Mesenchymal stem cell (in vitro differentiated cells and primary cell): Measurements from ENCODE around the gene MYCBPAP.
A peak's percentile ranks its signal among the peaks of the same experiment; 100 is the strongest.

Experiments
- DNase-seq: peaks from one replicate; pipeline ENCODE4 v3.0.0-alpha.2; 2013
- H2AFZ ChIP-seq: one replicate; pipeline ENCODE4 v1.6.1; 2013; ENCODE audit warnings: low read depth, mild to moderate bottlenecking, control low read depth, inconsistent platforms, low read length, moderate library complexity
- H2AK5ac ChIP-seq: 2 replicates; pipeline ENCODE4 v1.6.1; 2013; ENCODE audit warnings: low read length, moderate library complexity, mild to moderate bottlenecking, inconsistent platforms; ENCODE audit not compliant: severe bottlenecking
- H2BK120ac ChIP-seq: one replicate; pipeline ENCODE4 v1.6.1; 2013; ENCODE audit warnings: low read depth, mild to moderate bottlenecking, inconsistent platforms, low read length, moderate library complexity
- H2BK12ac ChIP-seq, 2 experiments: one replicate each; pipeline ENCODE4 v1.6.1; 2013; ENCODE audit warnings: inconsistent platforms in 2 of 2, low read length in 2 of 2, mild to moderate bottlenecking in 2 of 2, moderate library complexity in 2 of 2, control low read depth in 1 of 2
- H2BK15ac ChIP-seq: one replicate; pipeline ENCODE4 v1.6.1; 2013; ENCODE audit warnings: mild to moderate bottlenecking, low read depth, inconsistent platforms; ENCODE audit not compliant: poor library complexity, severe bottlenecking
- H2BK5ac ChIP-seq: 2 replicates; pipeline ENCODE4 v1.6.1; 2013; ENCODE audit warnings: low read depth, mild to moderate bottlenecking, low read length, control low read depth, inconsistent platforms; ENCODE audit not compliant: poor library complexity, severe bottlenecking
- H3K14ac ChIP-seq, 2 experiments: one replicate each; pipeline ENCODE4 v1.6.1; 2013; ENCODE audit warnings: inconsistent platforms in 2 of 2, low read length in 2 of 2, control low read depth in 1 of 2, mild to moderate bottlenecking in 1 of 2, moderate library complexity in 1 of 2
- H3K18ac ChIP-seq, 2 experiments: one replicate each; pipeline ENCODE4 v1.6.1; 2013; ENCODE audit warnings: inconsistent platforms in 2 of 2, low read length in 2 of 2, control low read depth in 1 of 2, low read depth in 1 of 2, mild to moderate bottlenecking in 1 of 2
- H3K23ac ChIP-seq, 2 experiments: one replicate each; pipeline ENCODE4 v1.6.1; 2013; ENCODE audit warnings: inconsistent platforms in 2 of 2, low read length in 2 of 2, mild to moderate bottlenecking in 2 of 2, moderate library complexity in 2 of 2, control low read depth in 1 of 2
- H3K27ac ChIP-seq: 2 replicates; pipeline ENCODE4 v1.5.1; 2013; ENCODE audit warnings: mild to moderate bottlenecking, moderate library complexity, low read length, control low read depth, inconsistent platforms; ENCODE audit not compliant: poor library complexity, severe bottlenecking
- H3K27me3 ChIP-seq, 2 experiments: 2 replicates each; pipeline versions ENCODE4 v1.6.1 to v1.7.0; 2013; ENCODE audit warnings: low read length in 2 of 2, mild to moderate bottlenecking in 2 of 2, moderate library complexity in 2 of 2, control low read depth in 1 of 2, inconsistent platforms in 1 of 2; ENCODE audit not compliant: control insufficient read depth in 1 of 2, insufficient read depth in 1 of 2
- H3K36me3 ChIP-seq, 2 experiments: 2 replicates each; pipeline versions ENCODE4 v1.6.1 to v1.7.0; 2013; ENCODE audit warnings: low read length in 2 of 2, control low read depth in 1 of 2, inconsistent platforms in 1 of 2, low read depth in 1 of 2, mild to moderate bottlenecking in 1 of 2; ENCODE audit not compliant: insufficient read depth in 2 of 2, control insufficient read depth in 1 of 2
- H3K4ac ChIP-seq, 2 experiments: one replicate each; pipeline ENCODE4 v1.6.1; 2013; ENCODE audit warnings: inconsistent platforms in 2 of 2, low read length in 2 of 2, mild to moderate bottlenecking in 2 of 2, moderate library complexity in 2 of 2, control low read depth in 1 of 2, low read depth in 1 of 2
- H3K4me1 ChIP-seq: 2 replicates; pipeline ENCODE4 v1.6.1; 2013; ENCODE audit warnings: low read depth, low read length, control low read depth; ENCODE audit not compliant: control insufficient read depth, insufficient read depth
- H3K4me2 ChIP-seq: 2 replicates; pipeline ENCODE4 v1.6.1; 2013; ENCODE audit warnings: low read length, mild to moderate bottlenecking, inconsistent platforms; ENCODE audit not compliant: poor library complexity, severe bottlenecking
- H3K4me3 ChIP-seq, 2 experiments: 2 replicates each; pipeline versions ENCODE4 v1.5.1 to v1.7.0; 2013; ENCODE audit warnings: low read length in 2 of 2, mild to moderate bottlenecking in 2 of 2, control low read depth in 1 of 2, low read depth in 1 of 2; ENCODE audit not compliant: insufficient read depth in 1 of 2
- H3K79me1 ChIP-seq: replicated peaks from 2 replicates; pipeline ENCODE4 v1.6.1; 2013; ENCODE audit warnings: mild to moderate bottlenecking, control low read depth, low read length, inconsistent platforms; ENCODE audit not compliant: poor library complexity, severe bottlenecking
- H3K9ac ChIP-seq: 2 replicates; pipeline ENCODE4 v1.7.0; 2013; ENCODE audit warnings: mild to moderate bottlenecking, low read length, moderate library complexity
- H3K9me3 ChIP-seq: 2 replicates; pipeline ENCODE4 v1.7.0; 2013; ENCODE audit warnings: mild to moderate bottlenecking, low read length; ENCODE audit not compliant: control insufficient read depth
- H4K8ac ChIP-seq: one replicate; pipeline ENCODE4 v1.6.1; 2013; ENCODE audit warnings: inconsistent platforms, mild to moderate bottlenecking, low read length, moderate library complexity
- H4K91ac ChIP-seq: one replicate; pipeline ENCODE4 v1.6.1; 2013; ENCODE audit warnings: mild to moderate bottlenecking, low read length, inconsistent platforms
- WGBS: methylation state at CpG from one replicate; pipeline ENCODE4 v1.1.7; 2013; ENCODE audit warnings: mixed read lengths; 5-methylcytosine and 5-hydroxymethylcytosine counted together

MYCBPAP gene

DNA sequence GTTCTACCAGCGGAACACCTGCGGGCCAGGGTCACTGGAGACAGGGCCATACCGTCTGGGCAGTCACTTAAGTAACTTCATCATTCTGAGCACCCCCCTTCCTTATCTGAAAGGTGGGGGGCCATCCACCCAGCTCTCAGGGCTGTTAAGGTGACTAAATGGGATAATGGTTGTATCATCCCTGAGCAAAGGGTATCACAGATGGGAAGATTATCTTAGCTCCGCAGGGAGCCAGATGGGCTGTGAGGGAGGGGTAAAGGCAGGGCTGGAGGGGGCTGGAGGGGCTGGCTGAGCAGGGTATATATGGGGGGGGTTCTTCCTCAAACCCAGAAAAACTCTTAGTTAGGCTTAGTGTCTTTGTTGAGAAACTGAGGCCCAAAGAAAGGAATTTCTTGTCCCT is 49.4 kb downstream of the MYCBPAP start:
- Histone ChIP-seq H3K9ac (no peak overlapping the region), H4K8ac (no peak overlapping the region), H2BK120ac (no peak overlapping the region), H3K4me2 (no peak overlapping the region), H3K4me3 (no peak overlapping the region), H2BK15ac (no peak overlapping the region), H2BK5ac (no peak overlapping the region), H3K23ac (no peak overlapping the region), H3K4me1 (peaks cover 32% of the 10 kb centered on the region), H3K18ac (no peak overlapping the region), H3K27ac (no peak overlapping the region), H3K36me3 (peaks cover 27 to 41% of the 10 kb centered on the region in 2 experiments), H3K14ac (no peak overlapping the region), H2AFZ (no peak overlapping the region), H3K79me1 (peaks cover 8% of the 10 kb centered on the region), H4K91ac (no peak overlapping the region), H3K4ac (no peak overlapping the region), H3K27me3 (peaks cover 25 to 38% of the 10 kb centered on the region in 2 experiments), H2BK12ac (no peak overlapping the region), H2AK5ac (no peak overlapping the region), H3K9me3 (no peaks in the 10 kb centered on the region)
- no peak for DNase-seq
- 93% methylated on average over 4 of the region's 4 CpGs for WGBS

DNA sequence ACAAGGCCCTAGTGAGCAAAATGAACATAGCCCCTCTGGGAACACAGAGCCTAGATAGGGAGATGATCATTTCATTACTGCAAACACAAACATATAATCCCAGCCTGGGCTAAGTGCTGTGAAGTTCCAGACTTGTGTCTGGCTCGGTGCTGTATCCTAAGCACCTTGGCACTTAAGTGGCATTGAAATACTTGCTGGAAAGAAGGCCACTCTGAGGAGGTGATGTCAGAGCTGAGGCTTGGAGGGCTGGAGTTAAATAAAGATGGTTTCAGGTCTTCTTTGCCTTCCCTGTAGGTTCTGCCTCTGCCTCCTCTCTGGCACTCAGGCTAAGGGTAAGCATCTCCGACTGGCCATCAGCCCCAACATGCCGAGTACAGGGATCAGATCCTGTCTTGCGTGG is 49.9 kb downstream of the MYCBPAP start:
- Histone ChIP-seq H2AFZ (no peak overlapping the region), H3K4me3 (no peak overlapping the region), H3K9me3 (no peaks in the 10 kb centered on the region), H3K4me1 (peaks cover 33% of the 10 kb centered on the region), H3K18ac (no peak overlapping the region), H3K4ac (no peak overlapping the region), H4K91ac (no peak overlapping the region), H2AK5ac (no peak overlapping the region), H3K36me3 (peaks cover 23 to 41% of the 10 kb centered on the region in 2 experiments), H2BK120ac (no peak overlapping the region), H4K8ac (no peak overlapping the region), H3K4me2 (no peak overlapping the region), H2BK15ac (no peak overlapping the region), H3K27ac (no peak overlapping the region), H3K23ac (no peak overlapping the region), H3K9ac (no peak overlapping the region), H3K79me1 (peaks cover 8% of the 10 kb centered on the region), H2BK12ac (no peak overlapping the region), H2BK5ac (no peak overlapping the region), H3K14ac (no peak overlapping the region), H3K27me3 (peaks cover 30 to 42% of the 10 kb centered on the region in 2 experiments)
- WGBS: 83% methylated on average over 4 of the region's 4 CpGs
- DNase-seq: no peak

DNA sequence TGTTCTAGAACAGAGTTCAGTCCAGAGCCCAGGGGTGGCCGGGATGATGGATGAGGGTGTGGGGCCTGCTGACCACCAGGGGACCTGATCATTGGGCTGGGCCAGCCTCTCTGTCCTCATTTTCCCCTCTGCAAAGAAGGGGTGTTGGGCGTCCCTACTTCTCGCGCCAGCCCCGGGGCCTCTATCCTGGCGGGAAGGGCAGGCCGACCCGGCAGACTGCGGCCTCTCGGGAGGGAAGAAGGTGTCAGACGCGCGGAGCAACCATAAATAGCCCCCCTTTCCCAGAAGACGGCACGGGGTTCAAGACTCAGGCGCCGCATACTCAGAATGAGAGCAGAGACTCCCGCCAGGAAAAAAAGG is 50.3 kb downstream of the MYCBPAP start:
- H4K8ac ChIP-seq: no peak overlapping the region

DNA sequence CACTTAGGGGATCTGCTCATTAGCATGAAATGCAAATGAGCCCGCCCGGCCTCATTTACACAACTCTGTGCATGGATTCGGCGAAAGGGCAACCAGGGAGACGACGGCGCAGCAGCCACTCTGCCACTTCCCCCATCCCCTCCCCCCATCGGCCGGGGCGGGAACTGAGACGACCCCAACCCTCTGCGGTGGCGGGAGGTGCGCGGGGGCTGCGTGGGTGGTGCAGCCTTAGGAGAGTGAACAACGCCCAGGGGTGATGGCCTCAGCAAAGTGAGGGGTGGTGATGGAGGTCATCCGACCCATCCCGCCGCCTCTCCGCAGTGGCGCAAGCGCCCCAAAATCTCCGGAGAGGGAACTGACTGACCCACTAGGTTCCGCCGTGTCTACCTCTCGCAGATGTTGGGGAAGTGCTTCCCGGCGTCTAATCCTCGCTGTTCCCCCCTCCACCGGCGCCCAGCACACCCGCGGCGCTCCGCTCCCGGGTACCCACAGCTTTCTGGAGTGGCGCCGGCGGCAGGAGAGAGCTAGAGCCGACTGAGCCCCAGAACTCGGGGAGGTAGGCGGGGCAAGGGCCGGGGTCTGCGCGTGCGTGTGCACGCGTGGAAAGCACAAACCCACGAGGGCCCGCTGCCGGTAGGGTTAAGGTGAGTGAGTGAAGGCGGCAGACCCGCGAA is 50.8 kb downstream of the MYCBPAP start:
- no peak overlapping the region for H3K14ac ChIP-seq
- peak overlapping the region; percentile 57 for H3K9ac ChIP-seq
- H2AFZ ChIP-seq: no peak overlapping the region
- no peak overlapping the region for H3K23ac ChIP-seq
- H2BK5ac ChIP-seq: no peak overlapping the region
- H4K8ac ChIP-seq: no peak overlapping the region
- H3K18ac ChIP-seq: no peak overlapping the region
- no peak overlapping the region for H3K27ac ChIP-seq
- no peak overlapping the region for H4K91ac ChIP-seq
- no peak overlapping the region for H3K4ac ChIP-seq
- peaks cover 6% of the 10 kb centered on the region for H3K79me1 ChIP-seq
- no peak for DNase-seq
- H3K27me3 ChIP-seq: peaks cover 33 to 52% of the 10 kb centered on the region in 2 experiments
- WGBS: 2% methylated on average over 36 of the region's 55 CpGs
- no peak overlapping the region for H2BK120ac ChIP-seq
- H3K4me1 ChIP-seq: peaks cover 33% of the 10 kb centered on the region
- no peaks in the 10 kb centered on the region for H3K9me3 ChIP-seq
- H2BK12ac ChIP-seq: peak overlapping the region in 1 of 2 experiments; percentile 11
- H3K36me3 ChIP-seq: peaks cover 23 to 32% of the 10 kb centered on the region in 2 experiments
- H3K4me2 ChIP-seq: peak overlapping the region; percentile 76
- H3K4me3 ChIP-seq: peak overlapping the region; percentile 30 to 76
- H2AK5ac ChIP-seq: no peak overlapping the region
- no peak overlapping the region for H2BK15ac ChIP-seq

More for the DNA sequence above, 50.3 kb downstream of the MYCBPAP start:
- no peak overlapping the region for H3K4me2 ChIP-seq
- no peak overlapping the region for H2AFZ ChIP-seq
- no peak overlapping the region for H3K27ac ChIP-seq
- no peak overlapping the region for H3K23ac ChIP-seq
- WGBS: 11% methylated on average over 18 of the region's 18 CpGs
- peaks cover 23 to 37% of the 10 kb centered on the region in 2 experiments for H3K36me3 ChIP-seq
- H3K18ac ChIP-seq: no peak overlapping the region
- H2BK5ac ChIP-seq: no peak overlapping the region
- H3K79me1 ChIP-seq: peaks cover 8% of the 10 kb centered on the region
- H2BK15ac ChIP-seq: no peak overlapping the region
- no peak overlapping the region for H2BK120ac ChIP-seq
- H3K9ac ChIP-seq: peak overlapping the region; percentile 57
- H4K91ac ChIP-seq: no peak overlapping the region
- H3K4ac ChIP-seq: no peak overlapping the region
- peaks cover 33 to 47% of the 10 kb centered on the region in 2 experiments for H3K27me3 ChIP-seq
- no peak overlapping the region for H3K4me3 ChIP-seq
- H2BK12ac ChIP-seq: no peak overlapping the region
- H3K14ac ChIP-seq: no peak overlapping the region
- DNase-seq: no peak
- no peak overlapping the region for H2AK5ac ChIP-seq
- H3K9me3 ChIP-seq: no peaks in the 10 kb centered on the region
- peaks cover 33% of the 10 kb centered on the region for H3K4me1 ChIP-seq
